Renal cortex interstitium (tissue), 15 donors: ENCODE data around the gene C1QA. TPM values are rescaled to one million over a fixed set of nuclear protein-coding genes. Genes with fewer than 3 reads are reported as not detected.

Experiments
- DNase-seq, 11 donors: peaks; one replicate each; pipeline ENCODE4 v3.0.0-alpha.2; 2013; ENCODE audit warnings: low read depth in 9 of 11, low spot score in 4 of 11; ENCODE audit errors: extremely low read depth in 1 of 11
- long read RNA-seq, 16 experiments: transcript quantifications; one replicate each; lab custom pipeline, GENCODE V29; 2026
- polyA plus RNA-seq, 3 donors: library from polyadenylated mRNA; unstranded; fragments of 120-200 nt; gene quantifications; one replicate each; pipeline ENCODE4 v1.2.1, GENCODE V29; 2013; ENCODE audit not compliant: insufficient read length in 3 of 3

Gene C1QA, protein sequence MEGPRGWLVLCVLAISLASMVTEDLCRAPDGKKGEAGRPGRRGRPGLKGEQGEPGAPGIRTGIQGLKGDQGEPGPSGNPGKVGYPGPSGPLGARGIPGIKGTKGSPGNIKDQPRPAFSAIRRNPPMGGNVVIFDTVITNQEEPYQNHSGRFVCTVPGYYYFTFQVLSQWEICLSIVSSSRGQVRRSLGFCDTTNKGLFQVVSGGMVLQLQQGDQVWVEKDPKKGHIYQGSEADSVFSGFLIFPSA
- polyA plus RNA-seq = 10 to 100 TPM in 2 of 3 donors, 1 to 10 TPM in 1; 8.3 to 20.8 (median 14.9) TPM
- long read RNA-seq, donor 1, transcript C1QA-201 (3 exons, 1,143 nt) = major isoform, 6 of 8 reads
- long read RNA-seq, donor 1, partial matches to known transcripts = 0 of 8 reads
- long read RNA-seq, donor 1, other reads (novel, unspliced or antisense) = 0 of 8 reads
- long read RNA-seq, donor 2, transcript C1QA-201 (3 exons, 1,143 nt) = major isoform, 5 of 20 reads
- long read RNA-seq, donor 2, partial matches to known transcripts = 13 of 20 reads
- long read RNA-seq, donor 2, other reads (novel, unspliced or antisense) = 0 of 20 reads
- long read RNA-seq, donor 3, transcript C1QA-201 (3 exons, 1,143 nt) = major isoform, 10 of 11 reads
- long read RNA-seq, donor 3, partial matches to known transcripts = 0 of 11 reads
- long read RNA-seq, donor 3, other reads (novel, unspliced or antisense) = 0 of 11 reads
- long read RNA-seq, donor 4, transcript C1QA-201 (3 exons, 1,143 nt) = major isoform, 7 of 7 reads
- long read RNA-seq, donor 4, partial matches to known transcripts = 0 of 7 reads
- long read RNA-seq, donor 4, other reads (novel, unspliced or antisense) = 0 of 7 reads
- long read RNA-seq, donor 5 = 0 reads
- long read RNA-seq, donor 6, transcript C1QA-201 (3 exons, 1,143 nt) = major isoform, 7 of 8 reads
- long read RNA-seq, donor 6, partial matches to known transcripts = 0 of 8 reads
- long read RNA-seq, donor 6, other reads (novel, unspliced or antisense) = 0 of 8 reads
- long read RNA-seq, donor 7, transcript C1QA-201 (3 exons, 1,143 nt) = major isoform, 13 of 35 reads
- long read RNA-seq, donor 7, partial matches to known transcripts = 20 of 35 reads
- long read RNA-seq, donor 7, other reads (novel, unspliced or antisense) = 0 of 35 reads
- long read RNA-seq, donor 8, transcript C1QA-201 (3 exons, 1,143 nt) = major isoform, 6 of 7 reads
- long read RNA-seq, donor 8, partial matches to known transcripts = 0 of 7 reads
- long read RNA-seq, donor 8, other reads (novel, unspliced or antisense) = 0 of 7 reads
- long read RNA-seq, donor 9, transcript C1QA-201 (3 exons, 1,143 nt) = major isoform, 10 of 13 reads
- long read RNA-seq, donor 9, partial matches to known transcripts = 0 of 13 reads
- long read RNA-seq, donor 9, other reads (novel, unspliced or antisense) = 0 of 13 reads
- long read RNA-seq, donor 10, transcript C1QA-201 (3 exons, 1,143 nt) = major isoform, 6 of 15 reads
- long read RNA-seq, donor 10, partial matches to known transcripts = 7 of 15 reads
- long read RNA-seq, donor 10, other reads (novel, unspliced or antisense) = 0 of 15 reads
- long read RNA-seq, donor 11, partial matches to known transcripts = 0 of 3 reads
- long read RNA-seq, donor 11, other reads (novel, unspliced or antisense) = 0 of 3 reads
- long read RNA-seq, donor 12, partial matches to known transcripts = 0 of 3 reads
- long read RNA-seq, donor 12, other reads (novel, unspliced or antisense) = 0 of 3 reads
- long read RNA-seq, donor 13, transcript C1QA-201 (3 exons, 1,143 nt) = major isoform, 15 of 30 reads
- long read RNA-seq, donor 13, partial matches to known transcripts = 12 of 30 reads
- long read RNA-seq, donor 13, other reads (novel, unspliced or antisense) = 0 of 30 reads
- long read RNA-seq, donor 14, transcript C1QA-201 (3 exons, 1,143 nt) = major isoform, 9 of 17 reads
- long read RNA-seq, donor 14, partial matches to known transcripts = 7 of 17 reads
- long read RNA-seq, donor 14, other reads (novel, unspliced or antisense) = 0 of 17 reads
- long read RNA-seq, donor 15, partial matches to known transcripts = 0 of 3 reads
- long read RNA-seq, donor 15, other reads (novel, unspliced or antisense) = 0 of 3 reads
- long read RNA-seq, donor 16, transcript C1QA-201 (3 exons, 1,143 nt) = major isoform, 20 of 28 reads
- long read RNA-seq, donor 16, partial matches to known transcripts = 6 of 28 reads
- long read RNA-seq, donor 16, other reads (novel, unspliced or antisense) = 0 of 28 reads

DNA sequence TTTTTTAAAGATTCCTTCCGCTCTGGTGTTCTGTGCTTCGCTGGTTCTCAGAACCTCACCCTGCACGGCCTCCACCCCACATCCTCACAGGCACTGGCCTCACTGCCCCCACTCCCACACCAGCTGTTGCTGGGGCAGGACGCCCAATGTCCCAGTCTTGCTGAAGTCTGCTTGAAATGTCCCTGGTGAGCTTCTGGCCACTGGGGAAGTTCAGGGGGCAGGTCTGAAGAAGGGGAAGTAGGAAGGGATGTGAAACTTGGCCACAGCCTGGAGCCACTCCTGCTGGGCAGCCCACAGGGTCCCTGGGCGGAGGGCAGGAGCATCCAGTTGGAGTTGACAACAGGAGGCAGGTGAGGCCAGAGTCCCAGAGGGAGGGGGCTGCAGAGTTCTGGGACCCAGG is at the start of gene C1QA:
Gene C1QA, plus strand, starts transcription at position 276 of the 400 bp plus-strand sequence. CDS start 989 bp downstream, outside the sequence.
- DNase-seq = peak in 1 of 11 donors; percentile 6

DNA sequence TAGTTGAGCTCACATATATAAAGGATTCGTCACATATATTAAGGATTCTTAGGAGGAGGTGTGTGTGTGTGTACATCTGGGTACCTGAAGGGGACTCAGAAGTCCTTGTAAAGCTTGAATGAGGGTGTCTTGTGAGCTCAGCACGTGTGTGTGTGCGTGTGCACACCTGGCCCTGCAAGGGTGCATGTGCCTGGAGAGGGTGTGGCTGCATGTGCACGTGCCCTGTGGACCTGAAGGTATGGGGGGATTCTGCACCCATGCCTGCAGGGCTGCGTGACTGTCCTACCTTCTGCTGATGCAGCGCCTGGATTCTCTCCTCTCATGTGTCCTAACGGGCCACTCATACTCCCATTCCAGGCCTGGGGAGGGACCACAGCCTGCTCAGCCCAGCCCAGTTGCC is 49.2 kb upstream of the C1QA start:
- DNase-seq = no peak

DNA sequence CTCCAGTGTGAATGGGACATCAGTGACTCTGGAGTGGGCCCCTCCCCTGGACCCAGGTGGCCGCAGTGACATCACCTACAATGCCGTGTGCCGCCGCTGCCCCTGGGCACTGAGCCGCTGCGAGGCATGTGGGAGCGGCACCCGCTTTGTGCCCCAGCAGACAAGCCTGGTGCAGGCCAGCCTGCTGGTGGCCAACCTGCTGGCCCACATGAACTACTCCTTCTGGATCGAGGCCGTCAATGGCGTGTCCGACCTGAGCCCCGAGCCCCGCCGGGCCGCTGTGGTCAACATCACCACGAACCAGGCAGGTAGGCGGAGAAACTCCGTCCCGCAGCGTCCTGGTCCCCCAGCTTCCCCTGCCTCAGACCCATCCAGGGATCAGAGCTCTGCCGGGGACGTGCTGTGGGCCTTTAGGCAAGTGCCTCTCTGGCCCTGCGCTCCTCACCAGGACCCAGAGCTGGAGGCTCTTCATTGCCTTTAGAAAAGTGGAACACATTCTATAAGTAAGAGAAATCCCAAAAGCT is 47.5 kb upstream of the C1QA start:
- no peak for DNase-seq

DNA sequence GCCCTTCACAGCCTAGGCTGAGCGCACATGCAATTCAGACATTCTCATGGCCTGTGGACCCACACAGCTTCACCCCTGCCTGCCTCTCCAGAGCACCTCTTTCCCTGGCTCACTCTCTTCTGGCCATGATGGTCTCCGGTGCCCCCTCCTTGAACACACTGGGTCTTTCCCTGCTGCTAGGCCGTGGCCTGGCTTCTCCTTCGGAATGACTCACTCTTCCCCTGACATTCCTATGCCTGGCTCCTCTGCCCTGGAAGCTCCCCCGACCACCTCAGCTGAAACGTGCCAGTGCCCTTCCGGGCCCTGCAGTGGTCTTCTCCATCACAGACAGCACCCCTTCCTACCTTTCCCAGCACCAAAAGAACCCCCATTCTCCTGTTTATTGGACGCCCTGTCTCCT is 44.9 kb upstream of the C1QA start:
- no peak for DNase-seq

DNA sequence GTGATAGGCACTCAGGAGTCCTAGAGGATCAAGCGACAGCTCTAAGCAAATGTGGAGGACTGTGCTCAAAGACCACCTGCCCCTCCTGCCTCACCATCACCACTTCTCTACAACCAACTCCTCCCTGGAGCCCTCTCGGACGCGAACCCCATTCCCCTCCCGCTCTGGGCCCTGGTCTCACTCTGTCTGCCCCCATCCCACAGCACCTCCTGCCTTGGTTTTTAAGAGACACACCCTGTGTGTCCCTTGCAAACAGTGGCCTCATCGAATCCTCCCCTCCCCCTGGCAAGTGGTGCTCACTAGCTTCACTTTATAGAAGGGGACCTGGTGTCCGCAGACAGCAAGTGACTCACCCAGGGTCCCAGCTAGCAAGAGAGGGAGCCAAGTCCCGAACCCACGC is 44.4 kb upstream of the C1QA start:
- no peak for DNase-seq

DNA sequence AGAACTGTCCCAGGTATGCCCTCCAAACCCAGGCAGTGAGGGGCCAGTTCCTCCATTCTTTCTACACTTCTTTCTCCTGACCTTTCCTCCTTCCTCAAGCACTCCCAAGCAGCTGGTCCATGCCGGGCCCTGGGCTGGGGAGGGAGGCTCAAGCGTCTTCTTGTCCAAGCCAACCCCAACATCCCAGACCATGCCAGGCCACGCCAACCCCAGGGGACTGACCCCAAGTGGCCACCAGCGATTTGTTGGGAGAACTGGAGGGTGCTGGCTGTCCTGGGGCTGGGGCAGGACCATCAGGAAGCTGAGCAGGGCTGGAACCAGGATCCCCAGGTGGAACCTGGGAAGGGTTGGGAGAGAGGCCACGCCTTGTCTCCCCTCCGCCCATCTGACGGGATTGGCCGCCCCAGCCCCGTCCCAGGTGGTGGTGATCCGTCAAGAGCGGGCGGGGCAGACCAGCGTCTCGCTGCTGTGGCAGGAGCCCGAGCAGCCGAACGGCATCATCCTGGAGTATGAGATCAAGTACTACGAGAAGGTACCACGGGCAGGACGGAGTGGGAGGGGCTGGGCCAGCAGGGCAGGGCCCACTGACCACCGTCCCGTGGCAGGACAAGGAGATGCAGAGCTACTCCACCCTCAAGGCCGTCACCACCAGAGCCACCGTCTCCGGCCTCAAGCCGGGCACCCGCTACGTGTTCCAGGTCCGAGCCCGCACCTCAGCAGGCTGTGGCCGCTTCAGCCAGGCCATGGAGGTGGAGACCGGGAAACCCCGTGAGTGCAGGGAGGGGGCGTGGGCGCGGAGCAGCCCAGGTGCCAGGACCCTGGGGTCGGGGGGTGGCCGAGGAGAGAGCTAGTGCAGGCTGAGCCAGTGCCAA is 43.3 kb upstream of the C1QA start:
- no peak for DNase-seq

DNA sequence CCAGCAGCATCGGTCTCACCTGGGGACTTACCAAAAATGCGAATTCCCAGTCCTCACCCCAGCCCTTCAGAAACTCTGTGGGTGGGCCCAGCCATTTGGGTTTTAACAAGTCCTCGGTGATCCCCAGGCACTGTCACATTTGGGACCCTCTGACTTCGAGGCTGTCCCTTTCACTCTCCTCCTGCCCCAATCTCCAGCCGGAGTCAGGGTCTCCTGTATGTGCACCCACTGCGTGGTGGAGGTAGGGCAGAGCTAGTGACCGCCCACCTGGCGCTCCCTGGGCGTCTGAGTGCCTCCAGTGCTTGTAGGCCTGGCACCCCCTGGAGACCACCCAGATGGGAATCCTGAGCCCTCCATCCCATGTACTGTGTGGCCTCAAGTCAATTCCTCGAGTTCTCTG is 42.0 kb upstream of the C1QA start:
- no peak for DNase-seq

DNA sequence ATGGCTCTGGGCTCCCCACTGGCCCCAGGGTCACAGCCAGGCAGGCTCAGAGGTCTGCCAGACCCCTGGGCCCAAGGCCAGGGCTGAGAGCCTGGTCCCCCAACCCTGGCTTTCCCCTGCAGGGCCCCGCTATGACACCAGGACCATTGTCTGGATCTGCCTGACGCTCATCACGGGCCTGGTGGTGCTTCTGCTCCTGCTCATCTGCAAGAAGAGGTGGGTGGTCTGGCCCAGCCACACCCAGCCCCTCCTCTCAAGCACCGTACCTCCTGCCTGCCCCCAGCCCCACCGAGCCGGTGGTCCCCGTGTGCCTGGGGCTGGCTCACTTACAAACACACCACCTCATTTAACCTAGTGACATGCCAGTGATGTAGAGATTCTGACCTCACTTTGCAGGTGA is 41.3 kb upstream of the C1QA start:
- DNase-seq = no peak

DNA sequence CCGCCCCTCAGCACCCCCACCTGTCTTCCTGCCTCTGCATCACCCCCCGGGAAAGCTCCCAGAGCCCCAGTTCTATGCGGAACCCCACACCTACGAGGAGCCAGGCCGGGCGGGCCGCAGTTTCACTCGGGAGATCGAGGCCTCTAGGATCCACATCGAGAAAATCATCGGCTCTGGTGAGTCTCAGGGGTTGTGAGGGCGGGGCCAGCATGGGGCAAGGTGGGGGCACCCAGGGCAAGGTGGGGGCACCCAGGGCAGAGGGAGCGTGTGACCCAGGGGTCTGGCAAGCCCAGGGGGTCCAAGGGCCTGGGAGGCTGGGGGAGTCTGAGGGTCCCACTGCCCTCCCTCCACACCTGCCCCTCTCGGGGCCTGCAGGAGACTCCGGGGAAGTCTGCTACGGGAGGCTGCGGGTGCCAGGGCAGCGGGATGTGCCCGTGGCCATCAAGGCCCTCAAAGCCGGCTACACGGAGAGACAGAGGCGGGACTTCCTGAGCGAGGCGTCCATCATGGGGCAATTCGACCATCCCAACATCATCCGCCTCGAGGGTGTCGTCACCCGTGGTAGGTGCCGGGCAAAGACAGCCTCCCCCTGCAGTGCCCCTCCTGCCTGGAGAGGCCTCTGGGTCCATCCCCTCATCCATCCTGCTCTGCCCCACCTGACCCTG is 39.0 kb upstream of the C1QA start:
- no peak for DNase-seq

DNA sequence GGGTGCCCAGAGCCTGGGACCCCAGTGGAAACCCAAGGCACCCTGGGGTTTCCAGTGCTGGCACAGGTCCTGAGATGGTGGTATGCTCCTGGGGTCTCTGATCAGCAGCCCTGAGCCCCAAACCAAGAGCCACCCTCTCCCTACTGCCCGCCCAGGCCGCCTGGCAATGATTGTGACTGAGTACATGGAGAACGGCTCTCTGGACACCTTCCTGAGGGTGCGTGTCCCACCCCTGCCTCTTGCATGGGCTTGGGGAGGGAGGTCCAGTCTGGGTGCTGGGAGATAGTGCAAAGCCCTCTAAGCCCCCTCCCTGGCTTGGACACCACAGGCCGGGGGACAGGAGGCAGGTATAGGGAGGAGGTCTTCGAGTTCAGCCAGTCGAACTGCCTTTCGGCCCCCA is 38.4 kb upstream of the C1QA start:
- no peak for DNase-seq

DNA sequence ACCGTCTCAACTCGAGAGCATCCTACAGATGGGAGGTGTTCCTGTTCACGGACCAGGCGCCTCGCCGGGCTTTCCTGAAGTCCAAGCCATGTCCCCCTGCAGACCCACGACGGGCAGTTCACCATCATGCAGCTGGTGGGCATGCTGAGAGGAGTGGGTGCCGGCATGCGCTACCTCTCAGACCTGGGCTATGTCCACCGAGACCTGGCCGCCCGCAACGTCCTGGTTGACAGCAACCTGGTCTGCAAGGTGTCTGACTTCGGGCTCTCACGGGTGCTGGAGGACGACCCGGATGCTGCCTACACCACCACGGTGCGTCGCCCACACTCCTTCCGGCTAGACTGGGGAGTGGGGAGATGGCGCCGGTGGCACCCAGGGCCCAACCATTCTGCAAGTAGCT is 37.7 kb upstream of the C1QA start:
- no peak for DNase-seq

DNA sequence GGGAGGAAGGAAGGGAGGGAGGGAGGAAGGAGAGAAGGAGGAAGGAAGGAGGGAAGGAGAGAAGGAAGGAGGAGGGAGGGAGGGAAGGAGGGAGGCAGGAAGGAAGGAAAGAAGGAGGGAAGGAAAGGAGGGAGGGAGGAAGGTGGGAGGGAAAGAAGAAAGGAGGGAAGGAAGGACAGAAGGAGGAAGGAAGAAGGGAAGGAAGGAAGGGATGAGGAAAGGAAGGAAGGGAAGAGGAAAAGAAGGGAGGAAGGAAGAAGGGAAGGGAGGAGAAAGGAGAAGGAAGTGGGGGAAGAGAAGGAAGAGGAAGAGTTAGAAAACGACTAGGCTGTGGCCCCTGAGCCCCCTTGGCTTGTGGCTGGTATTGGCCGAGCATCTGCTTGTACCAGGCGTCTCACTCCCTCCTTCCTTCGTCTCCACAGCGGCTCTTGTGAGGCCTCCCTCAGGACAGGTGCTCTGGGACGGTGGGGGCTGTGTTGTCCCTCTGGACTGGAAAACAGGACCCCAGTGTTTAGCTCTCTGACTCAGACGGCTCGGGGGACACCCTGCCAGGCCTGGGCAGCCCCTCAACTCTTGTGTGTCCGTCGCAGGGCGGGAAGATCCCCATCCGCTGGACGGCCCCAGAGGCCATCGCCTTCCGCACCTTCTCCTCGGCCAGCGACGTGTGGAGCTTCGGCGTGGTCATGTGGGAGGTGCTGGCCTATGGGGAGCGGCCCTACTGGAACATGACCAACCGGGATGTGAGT is 36.2 kb upstream of the C1QA start:
- DNase-seq = no peak

DNA sequence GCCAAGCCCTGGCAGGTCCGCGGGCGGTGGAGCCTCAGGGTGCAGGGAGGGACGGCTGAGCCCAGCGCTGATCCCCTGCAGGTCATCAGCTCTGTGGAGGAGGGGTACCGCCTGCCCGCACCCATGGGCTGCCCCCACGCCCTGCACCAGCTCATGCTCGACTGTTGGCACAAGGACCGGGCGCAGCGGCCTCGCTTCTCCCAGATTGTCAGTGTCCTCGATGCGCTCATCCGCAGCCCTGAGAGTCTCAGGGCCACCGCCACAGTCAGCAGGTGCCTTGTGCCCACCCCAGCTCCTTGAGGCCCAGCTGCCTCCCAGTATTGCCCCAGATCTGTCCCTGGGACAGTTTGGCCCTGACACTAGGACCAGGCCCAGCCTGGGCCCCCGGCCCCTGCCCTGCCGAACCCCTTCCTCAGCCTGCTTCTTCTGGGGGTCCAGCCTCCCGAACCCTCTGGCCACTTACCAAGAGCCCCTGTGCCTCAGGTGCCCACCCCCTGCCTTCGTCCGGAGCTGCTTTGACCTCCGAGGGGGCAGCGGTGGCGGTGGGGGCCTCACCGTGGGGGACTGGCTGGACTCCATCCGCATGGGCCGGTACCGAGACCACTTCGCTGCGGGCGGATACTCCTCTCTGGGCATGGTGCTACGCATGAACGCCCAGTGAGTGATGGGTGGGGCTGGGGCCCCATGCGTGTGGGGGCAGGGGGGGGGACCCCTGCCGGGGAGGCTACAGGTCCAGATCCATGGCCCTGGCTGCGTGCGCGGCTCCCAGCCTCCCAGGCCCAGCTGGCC is 35.4 kb upstream of the C1QA start:
- DNase-seq = no peak

DNA sequence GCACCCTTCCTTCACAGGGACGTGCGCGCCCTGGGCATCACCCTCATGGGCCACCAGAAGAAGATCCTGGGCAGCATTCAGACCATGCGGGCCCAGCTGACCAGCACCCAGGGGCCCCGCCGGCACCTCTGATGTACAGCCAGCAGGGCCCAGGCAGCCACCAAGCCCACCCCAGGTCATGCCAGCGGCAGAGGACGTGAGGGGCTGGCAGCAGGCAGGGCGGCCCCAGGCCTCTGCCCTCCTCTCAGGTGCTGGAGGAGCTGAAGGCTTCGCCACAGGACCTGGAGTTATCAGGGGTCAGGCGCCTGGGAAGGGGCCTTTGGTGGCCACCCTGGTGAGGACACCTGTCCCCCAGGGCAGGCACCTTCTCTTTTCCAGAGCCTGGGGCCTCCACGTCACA is 34.8 kb upstream of the C1QA start:
- DNase-seq = no peak
